Astrocyte (in vitro differentiated cells and primary cell): ENCODE data around the gene CEP250. TPM values are rescaled to one million over a fixed set of nuclear protein-coding genes. Genes with fewer than 3 reads are reported as not detected.

Source experiments
- DNase-seq: peaks from one replicate; pipeline ENCODE4 v3.0.0-alpha.2; 2010; ENCODE audit warnings: low read depth
- FAIRE-seq: peaks from 2 replicates; lab custom pipeline; 2011; peaks lifted over from hg19 to GRCh38; lab: Jason Lieb, UNC
- H2AFZ ChIP-seq: 2 replicates; pipeline ENCODE4 v1.6.0; 2012; ENCODE audit warnings: low read depth, low read length, inconsistent platforms
- H3K27ac ChIP-seq: 2 replicates; pipeline ENCODE4 v1.5.1; 2011; ENCODE audit warnings: low read depth, low read length, inconsistent platforms
- H3K27me3 ChIP-seq: 2 replicates; pipeline ENCODE4 v1.6.0; 2011; ENCODE audit warnings: low read length, inconsistent platforms; ENCODE audit not compliant: insufficient read depth
- H3K36me3 ChIP-seq: 2 replicates; pipeline ENCODE4 v1.5.1; 2011; ENCODE audit warnings: low read length, inconsistent platforms; ENCODE audit not compliant: insufficient read depth
- H3K4me1 ChIP-seq: 2 replicates; pipeline ENCODE4 v1.5.1; 2011; ENCODE audit warnings: low read length, inconsistent platforms; ENCODE audit not compliant: insufficient read depth
- H3K4me2 ChIP-seq: 2 replicates; pipeline ENCODE4 v1.6.0; 2012; ENCODE audit warnings: low read length, inconsistent platforms
- H3K4me3 ChIP-seq: 2 replicates; pipeline ENCODE4 v1.5.1; 2011; ENCODE audit warnings: low read depth, mild to moderate bottlenecking, low read length, inconsistent platforms; ENCODE audit not compliant: insufficient read depth
- H3K79me2 ChIP-seq: 2 replicates; pipeline ENCODE4 v1.6.0; 2012; ENCODE audit warnings: mild to moderate bottlenecking, low read length, inconsistent platforms; ENCODE audit not compliant: insufficient read depth
- H3K9ac ChIP-seq: 2 replicates; pipeline ENCODE4 v1.6.0; 2012; ENCODE audit warnings: mild to moderate bottlenecking, low read length, inconsistent platforms
- H3K9me3 ChIP-seq: 2 replicates; pipeline ENCODE4 v1.5.1; 2012; ENCODE audit warnings: low read depth, mild to moderate bottlenecking, low read length, inconsistent platforms; ENCODE audit not compliant: insufficient read depth
- H4K20me1 ChIP-seq: 2 replicates; pipeline ENCODE4 v1.6.0; 2012; ENCODE audit warnings: low read length, inconsistent platforms; ENCODE audit not compliant: insufficient read depth
- H3K27ac Mint-ChIP-seq: one replicate; pipeline ENCODE4 v1.8.0; 2021; ENCODE audit warnings: mild to moderate bottlenecking, mixed read lengths; ENCODE audit not compliant: unreplicated experiment
- H3K27me3 Mint-ChIP-seq: one replicate; pipeline ENCODE4 v1.8.0; 2021; ENCODE audit warnings: low read depth, mixed read lengths; ENCODE audit not compliant: unreplicated experiment
- H3K36me3 Mint-ChIP-seq: one replicate; pipeline ENCODE4 v1.8.0; 2021; ENCODE audit warnings: low read depth, mixed read lengths; ENCODE audit not compliant: unreplicated experiment
- H3K4me1 Mint-ChIP-seq: one replicate; pipeline ENCODE4 v1.8.0; 2021; ENCODE audit warnings: low read depth, mixed read lengths; ENCODE audit not compliant: unreplicated experiment
- H3K4me3 Mint-ChIP-seq: one replicate; pipeline ENCODE4 v1.8.0; 2021; ENCODE audit warnings: mild to moderate bottlenecking, moderate library complexity, mixed read lengths; ENCODE audit not compliant: unreplicated experiment
- H3K9me3 Mint-ChIP-seq: one replicate; pipeline ENCODE4 v1.8.0; 2021; ENCODE audit warnings: mild to moderate bottlenecking, mixed read lengths; ENCODE audit not compliant: unreplicated experiment
- EZH2 ChIP-seq: IDR thresholded peaks from 2 replicates; pipeline ENCODE4 v1.6.1; 2012; ENCODE audit warnings: mild to moderate bottlenecking, low read length, inconsistent platforms; ENCODE audit not compliant: insufficient read depth
- total RNA-seq: library from RNA; stranded (reverse); gene quantifications from 2 replicates; pipeline ENCODE4 v1.2.1, GENCODE V29; 2021
- TF ChIP-seq, protein P1 (sequence below): IDR thresholded peaks from 2 replicates; pipeline ENCODE4 v1.5.1; 2011; ENCODE audit warnings: low read depth, mild to moderate bottlenecking, inconsistent platforms, low read length, moderate library complexity; ENCODE audit not compliant: insufficient read depth

CEP250 gene
- total RNA-seq, 1 donor from 2014 or later = 107 TPM

GRCh38 chr20:35466856-35467255 lies 11.5 kb downstream of the CEP250 start:
- Histone ChIP-seq H3K27ac (no peak overlapping the region), H3K79me2 (peaks cover 4% of the 10 kb centered on the region), H3K4me1 (peaks cover 10% of the 10 kb centered on the region), H4K20me1 (peaks cover 20% of the 10 kb centered on the region), H3K27me3 (no peaks in the 10 kb centered on the region), H3K36me3 (peaks cover 44% of the 10 kb centered on the region), H3K9ac (no peak overlapping the region), H3K9me3 (no peaks in the 10 kb centered on the region), H2AFZ (no peak overlapping the region), H3K4me3 (no peak overlapping the region), H3K4me2 (no peak overlapping the region)
- Mint-ChIP-seq H3K4me1 (peaks cover 10% of the 10 kb centered on the region), H3K27ac (no peak overlapping the region), H3K4me3 (no peak overlapping the region), H3K9me3 (no peaks in the 10 kb centered on the region), H3K36me3 (peaks cover 36% of the 10 kb centered on the region), H3K27me3 (no peaks in the 10 kb centered on the region)
- DNase-seq = no peak
- FAIRE-seq = no peak
- TF ChIP-seq, protein P1, sequence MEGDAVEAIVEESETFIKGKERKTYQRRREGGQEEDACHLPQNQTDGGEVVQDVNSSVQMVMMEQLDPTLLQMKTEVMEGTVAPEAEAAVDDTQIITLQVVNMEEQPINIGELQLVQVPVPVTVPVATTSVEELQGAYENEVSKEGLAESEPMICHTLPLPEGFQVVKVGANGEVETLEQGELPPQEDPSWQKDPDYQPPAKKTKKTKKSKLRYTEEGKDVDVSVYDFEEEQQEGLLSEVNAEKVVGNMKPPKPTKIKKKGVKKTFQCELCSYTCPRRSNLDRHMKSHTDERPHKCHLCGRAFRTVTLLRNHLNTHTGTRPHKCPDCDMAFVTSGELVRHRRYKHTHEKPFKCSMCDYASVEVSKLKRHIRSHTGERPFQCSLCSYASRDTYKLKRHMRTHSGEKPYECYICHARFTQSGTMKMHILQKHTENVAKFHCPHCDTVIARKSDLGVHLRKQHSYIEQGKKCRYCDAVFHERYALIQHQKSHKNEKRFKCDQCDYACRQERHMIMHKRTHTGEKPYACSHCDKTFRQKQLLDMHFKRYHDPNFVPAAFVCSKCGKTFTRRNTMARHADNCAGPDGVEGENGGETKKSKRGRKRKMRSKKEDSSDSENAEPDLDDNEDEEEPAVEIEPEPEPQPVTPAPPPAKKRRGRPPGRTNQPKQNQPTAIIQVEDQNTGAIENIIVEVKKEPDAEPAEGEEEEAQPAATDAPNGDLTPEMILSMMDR = no peak
- TF ChIP-seq EZH2 = no peak

DNA sequence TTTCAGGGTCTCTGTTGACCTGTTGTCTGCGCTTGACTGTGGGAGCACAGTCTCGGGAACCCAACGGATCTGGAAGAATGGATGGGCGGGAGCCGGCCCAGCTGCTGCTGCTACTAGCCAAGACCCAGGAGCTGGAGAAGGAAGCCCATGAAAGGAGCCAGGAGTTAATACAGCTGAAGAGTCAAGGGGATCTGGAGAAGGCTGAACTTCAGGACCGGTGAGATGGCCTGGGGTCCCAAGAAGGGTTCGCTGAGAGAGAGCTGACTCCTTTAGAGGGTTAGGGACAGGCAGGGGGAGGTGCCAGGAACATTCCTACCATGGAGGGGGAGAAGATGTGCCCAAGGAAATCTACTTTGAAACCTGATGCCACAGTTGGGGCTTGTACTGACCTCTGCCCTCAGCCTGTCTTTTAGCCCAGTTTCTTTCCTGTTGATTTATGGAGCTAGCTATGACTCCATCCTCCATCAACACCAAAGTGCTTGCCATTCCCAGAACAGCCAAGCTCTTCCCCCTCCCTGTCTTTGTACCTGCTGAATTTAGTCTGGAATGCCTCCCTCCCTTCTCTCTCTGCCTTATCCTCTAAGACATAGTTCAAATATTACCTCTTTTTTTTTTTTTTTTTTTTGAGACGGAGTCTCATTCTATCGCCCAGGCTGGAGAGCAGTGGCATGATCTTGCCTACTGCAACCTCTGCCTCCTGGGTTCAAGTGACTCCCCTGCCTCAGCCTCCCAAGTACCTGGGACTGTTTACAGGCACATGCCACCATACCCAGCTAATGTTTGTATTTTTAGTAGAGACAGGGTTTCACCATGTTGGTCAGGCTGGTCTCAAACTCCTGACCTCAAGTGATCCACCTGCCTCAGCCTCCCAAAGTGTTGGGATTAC lies 12.2 kb downstream of the CEP250 start:
- no peak overlapping the region for H3K27ac Mint-ChIP-seq
- H3K27me3 Mint-ChIP-seq = no peaks in the 10 kb centered on the region
- Histone ChIP-seq H3K79me2 (peaks cover 4% of the 10 kb centered on the region), H4K20me1 (peaks cover 16% of the 10 kb centered on the region), H3K27ac (no peak overlapping the region), H3K27me3 (no peaks in the 10 kb centered on the region), H3K4me1 (peaks cover 6% of the 10 kb centered on the region), H3K4me3 (no peak overlapping the region), H3K9ac (no peak overlapping the region), H3K9me3 (no peaks in the 10 kb centered on the region), H3K36me3 (peaks cover 47% of the 10 kb centered on the region), H2AFZ (no peak overlapping the region), H3K4me2 (peak overlapping the region; percentile 24)
- H3K9me3 Mint-ChIP-seq = no peaks in the 10 kb centered on the region
- no peak for TF ChIP-seq EZH2
- TF ChIP-seq, protein P1 = no peak
- H3K36me3 Mint-ChIP-seq = peaks cover 37% of the 10 kb centered on the region
- H3K4me3 Mint-ChIP-seq = peak overlapping the region; percentile 30
- FAIRE-seq (no peak), DNase-seq (peak; percentile 73)
- H3K4me1 Mint-ChIP-seq = peaks cover 6% of the 10 kb centered on the region
